ENCODE data around the gene ABR. TPM values are rescaled to one million over a fixed set of nuclear protein-coding genes. Genes with fewer than 3 reads are reported as not detected.

The ABR gene
- total RNA-seq = 100 to 1,000 TPM; 243 to 326 TPM

GRCh38 chr17:1179818-1180742, at the start of gene ABR:
TSS of gene ABR (minus strand) at chr17:1179981. CDS start at chr17:1179727, 254 bp downstream.
- TF ChIP-seq CTCF (IDR thresholded peaks at IDR 0.05) = no peak
- intact Hi-C loops (cut with DNase I) = no loop called here
- DNase-seq = peak; percentile 50
- Histone ChIP-seq H3K4me1 (no peaks in the 10 kb centered on the region), H3K27ac (no peak within 1 kb of the TSS), H3K9me3 (no peaks in the 10 kb centered on the region), H3K36me3 (no peaks in the 10 kb centered on the region), H3K9ac (ENCODE audit: low read depth in 2 of 2, low read length in 2 of 2) (peak within 1 kb of the TSS; percentile 14 to 69), H3K27me3 (no peaks in the 10 kb centered on the region), H3K4me3 (peak within 1 kb of the TSS; percentile 67)

GRCh38 chr17:1229349-1229899, 49.6 kb upstream of the ABR start:
- H3K9ac ChIP-seq (ENCODE audit: low read depth in 2 of 2, low read length in 2 of 2) = peak overlapping the region; percentile 70 to 88
- intact Hi-C loops (cut with DNase I) = no loop called here
- H3K27ac ChIP-seq = peak overlapping the region; percentile 85
- no peaks in the 10 kb centered on the region for H3K9me3 ChIP-seq
- H3K36me3 ChIP-seq = no peaks in the 10 kb centered on the region
- peak overlapping the region; percentile 71 for H3K4me3 ChIP-seq
- H3K27me3 ChIP-seq = no peaks in the 10 kb centered on the region
- TF ChIP-seq CTCF (IDR thresholded peaks at IDR 0.05) = no peak
- DNase-seq = peak; percentile 91
- H3K4me1 ChIP-seq = peaks cover 2% of the 10 kb centered on the region

GRCh38 chr17:1228781-1229348, 49.1 kb upstream of the ABR start:
- no peaks in the 10 kb centered on the region for H3K27me3 ChIP-seq
- peaks cover 2% of the 10 kb centered on the region for H3K4me1 ChIP-seq
- intact Hi-C loops (cut with DNase I) = no loop called here
- H3K27ac ChIP-seq = peak overlapping the region; percentile 85
- DNase-seq = no peak
- no peaks in the 10 kb centered on the region for H3K9me3 ChIP-seq
- H3K9ac ChIP-seq (ENCODE audit: low read depth in 2 of 2, low read length in 2 of 2) = peak overlapping the region; percentile 51 to 88
- TF ChIP-seq CTCF (IDR thresholded peaks at IDR 0.05) = no peak
- no peaks in the 10 kb centered on the region for H3K36me3 ChIP-seq
- H3K4me3 ChIP-seq = peak overlapping the region; percentile 71

- DNase-seq = peak; percentile 74
- Histone ChIP-seq H3K27ac (peak overlapping the region; percentile 85), H3K36me3 (no peaks in the 10 kb centered on the region), H3K27me3 (no peaks in the 10 kb centered on the region), H3K9me3 (no peaks in the 10 kb centered on the region), H3K4me3 (peak overlapping the region; percentile 71), H3K4me1 (peaks cover 2% of the 10 kb centered on the region), H3K9ac (ENCODE audit: low read depth in 2 of 2, low read length in 2 of 2) (peak overlapping the region; percentile 80 to 89)
- intact Hi-C loops (cut with DNase I) = no loop called here
- TF ChIP-seq CTCF (IDR thresholded peaks at IDR 0.05) = no peak
Observed at GRCh38 chr17:1227917-1228780, 48.4 kb upstream of the ABR start.

- peak overlapping the region; percentile 71 for H3K4me3 ChIP-seq
- no peaks in the 10 kb centered on the region for H3K36me3 ChIP-seq
- TF ChIP-seq CTCF (IDR thresholded peaks at IDR 0.05) = no peak
- no peaks in the 10 kb centered on the region for H3K9me3 ChIP-seq
- no peaks in the 10 kb centered on the region for H3K27me3 ChIP-seq
- H3K27ac ChIP-seq = peak overlapping the region; percentile 85
- peaks cover 2% of the 10 kb centered on the region for H3K4me1 ChIP-seq
- no peak for DNase-seq
- intact Hi-C loops (cut with DNase I) = no loop called here
- H3K9ac ChIP-seq (ENCODE audit: low read depth in 2 of 2, low read length in 2 of 2) = peak overlapping the region; percentile 80 to 89
Observed at GRCh38 chr17:1227365-1227764, 47.6 kb upstream of the ABR start.

Data from colonic mucosa (tissue), 4 donors.